HG03558 (cell line): Measurements from ENCODE around the gene DMRTC2.

Experiments used
- ATAC-seq: cut with Tn5 transposase; IDR thresholded peaks from one replicate; pipeline ENCODE4 v1.9.1; 2021; ENCODE audit warnings: moderate number of reproducible peaks; ENCODE audit not compliant: unreplicated experiment; ENCODE audit errors: extremely low read depth

The DMRTC2 gene

GRCh38 chr19:41845001-41845050 is at the start of gene DMRTC2:
Gene DMRTC2 (plus strand): TSS chr19:41845042. CDS start chr19:41847429, 2,387 bp downstream.
- ATAC-seq = no peak

GRCh38 chr19:41796362-41796761 is 48.5 kb upstream of the DMRTC2 start, which contains the start of gene CEACAM3:
Gene CEACAM3 (plus strand): TSS chr19:41796587. CDS start chr19:41796678, 91 bp downstream.
- ATAC-seq = no peak

DNA sequence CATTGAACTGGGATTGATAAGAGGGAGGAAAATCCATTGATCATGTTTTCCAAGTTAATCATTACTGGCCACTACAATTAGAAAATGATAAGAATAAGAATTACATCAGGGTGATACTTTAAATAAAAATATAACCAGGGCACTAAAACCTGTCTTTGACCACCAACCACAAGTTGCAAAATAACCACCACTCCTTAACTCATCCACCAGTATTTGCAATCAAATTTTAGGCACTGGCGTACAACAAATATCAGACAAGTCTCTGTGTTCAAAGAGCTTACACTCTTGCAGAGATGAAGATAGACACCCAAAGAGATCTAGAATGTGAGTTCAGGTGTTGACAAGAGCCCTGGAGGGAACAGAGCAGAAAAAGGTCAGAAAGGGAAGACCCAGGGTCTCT is 47.9 kb upstream of the DMRTC2 start:
- ATAC-seq = no peak

DNA sequence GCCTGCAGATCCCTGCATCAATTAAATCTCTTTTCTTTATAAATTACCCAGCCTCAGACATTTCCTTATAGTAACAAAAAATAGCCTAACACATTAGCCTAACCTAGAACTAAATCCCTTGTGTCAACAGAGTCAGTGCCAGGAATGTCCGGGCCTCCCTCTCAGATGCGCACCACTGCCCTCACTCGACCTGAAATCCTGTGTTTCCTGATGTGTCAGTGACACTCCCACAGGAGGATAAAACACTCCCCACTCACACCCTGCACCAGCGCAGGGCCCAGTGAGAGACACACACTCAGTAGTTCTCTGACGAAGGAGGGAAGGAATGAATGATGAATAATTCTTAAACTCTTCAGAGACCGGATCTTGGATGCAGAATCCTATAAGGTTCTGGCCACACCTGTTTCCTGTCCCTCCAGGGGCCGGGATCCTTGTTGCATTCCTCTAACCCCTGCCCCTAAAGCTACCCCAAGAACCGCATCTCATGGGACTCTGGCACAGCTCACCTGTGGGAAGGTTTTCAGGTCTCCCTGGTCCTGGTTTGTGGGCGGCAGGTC is 45.3 kb upstream of the DMRTC2 start:
- ATAC-seq = no peak

DNA sequence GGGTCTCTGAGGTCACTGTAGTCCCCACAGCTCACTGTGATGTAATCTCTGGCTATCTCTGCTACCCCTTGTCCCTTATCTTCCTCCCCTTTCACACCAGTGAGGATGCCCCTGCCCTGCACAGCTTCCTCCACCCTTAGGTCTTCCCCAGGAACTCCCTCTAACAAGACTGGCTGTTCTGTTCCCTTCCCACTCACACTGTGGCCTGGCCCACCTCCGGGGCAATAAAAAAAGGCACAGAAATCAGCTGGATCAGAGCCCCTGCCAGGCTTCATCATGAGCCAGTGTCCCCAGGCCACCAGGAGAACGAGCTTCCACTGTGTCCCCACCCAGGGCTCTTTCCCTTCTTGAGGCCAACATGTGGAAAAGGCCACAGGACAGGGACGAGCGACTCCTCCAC is 43.8 kb upstream of the DMRTC2 start:
- ATAC-seq = no peak

- no peak for ATAC-seq
Observed at GRCh38 chr19:41801792-41802211, 43.0 kb upstream of the DMRTC2 start.

- ATAC-seq = no peak
Observed at GRCh38 chr19:41802770-41803169, 42.1 kb upstream of the DMRTC2 start.

DNA sequence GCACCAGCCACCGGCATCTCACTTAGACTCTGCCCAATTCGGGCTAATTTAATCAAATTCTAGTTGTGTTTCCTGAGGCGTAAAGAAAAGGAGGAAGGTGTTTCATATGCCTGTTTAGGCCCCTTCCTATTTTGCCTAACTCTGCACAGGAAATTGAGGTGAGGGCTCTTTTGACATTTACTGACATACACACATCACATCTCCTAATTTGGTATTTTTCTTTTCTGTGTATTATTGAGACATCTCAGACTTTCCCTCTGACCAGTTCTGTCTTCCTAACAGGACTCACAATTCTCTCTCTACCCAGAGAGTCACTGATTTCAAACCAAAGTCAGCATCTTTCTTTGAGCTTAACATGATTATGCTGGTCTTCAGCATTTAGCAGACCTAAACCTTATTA is 40.5 kb upstream of the DMRTC2 start:
- no peak for ATAC-seq

GRCh38 chr19:41807176-41807575 is 37.7 kb upstream of the DMRTC2 start:
- no peak for ATAC-seq

DNA sequence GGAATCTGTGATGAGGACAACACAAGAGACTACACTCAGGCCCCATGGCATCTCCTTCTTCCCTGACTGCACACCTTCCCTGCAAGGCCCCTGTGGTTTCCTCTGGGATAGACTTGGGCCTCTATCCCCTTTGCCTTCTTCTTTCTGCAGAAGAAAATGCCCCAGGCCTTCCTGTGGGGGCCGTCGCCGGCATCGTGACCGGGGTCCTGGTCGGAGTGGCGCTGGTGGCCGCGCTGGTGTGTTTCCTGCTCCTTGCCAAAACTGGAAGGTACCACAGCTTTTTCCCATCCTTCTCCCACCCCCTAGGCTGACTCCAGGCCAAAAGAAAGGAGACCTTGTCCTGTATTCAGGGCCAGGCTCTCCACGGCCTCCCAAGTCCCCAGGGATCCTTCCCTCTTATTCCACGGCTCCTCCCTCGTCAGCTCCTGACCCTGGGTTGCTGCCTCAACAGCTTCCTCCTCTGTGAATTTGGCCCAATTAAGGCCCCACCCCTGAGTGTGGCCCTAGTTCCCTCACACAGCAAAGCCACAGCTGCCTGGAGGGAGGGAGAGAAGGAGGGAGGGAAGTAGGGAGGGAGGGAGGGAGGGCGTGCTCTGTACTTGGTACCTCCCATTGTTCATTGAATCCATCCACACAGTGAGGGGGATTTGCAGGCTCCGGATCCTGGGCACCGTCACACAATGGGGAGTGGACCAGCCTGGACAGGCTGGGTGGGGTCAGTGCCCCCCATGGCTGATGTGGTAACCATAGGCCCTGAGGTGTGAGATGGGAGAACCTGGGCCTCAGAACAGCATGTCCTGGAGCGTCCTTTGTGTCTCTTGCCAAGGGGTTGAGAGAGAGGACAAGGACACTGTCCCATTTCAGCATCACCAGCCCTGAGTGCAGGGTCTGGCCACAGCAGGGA is 35.9 kb upstream of the DMRTC2 start:
- ATAC-seq = no peak

- no peak for ATAC-seq
Observed at GRCh38 chr19:41810301-41810700, 34.5 kb upstream of the DMRTC2 start.

GRCh38 chr19:41811036-41811435 is 33.8 kb upstream of the DMRTC2 start:
- no peak for ATAC-seq

DNA sequence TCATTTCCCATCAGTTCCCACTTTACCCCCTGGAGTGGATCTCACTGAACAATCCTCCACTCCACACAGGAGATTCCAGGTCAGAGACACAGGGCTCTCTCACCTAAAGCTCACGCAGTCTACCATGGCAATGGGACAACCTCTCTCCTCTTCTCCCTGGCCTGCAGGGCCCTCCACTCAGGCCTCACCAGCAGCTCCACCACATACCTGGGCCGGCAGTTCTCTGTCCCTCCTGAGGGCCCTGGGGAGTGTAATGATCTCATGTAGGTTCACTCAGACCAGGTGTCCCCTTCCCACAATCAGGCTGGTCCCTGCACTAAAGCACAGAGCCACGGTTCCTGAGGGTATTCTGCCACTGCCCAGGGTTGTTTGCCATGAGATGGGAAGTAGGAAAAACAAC is 32.9 kb upstream of the DMRTC2 start:
- no peak for ATAC-seq

- ATAC-seq = no peak
Observed at GRCh38 chr19:41813911-41814310, 30.9 kb upstream of the DMRTC2 start.

- no peak for ATAC-seq
Observed at GRCh38 chr19:41815301-41815700, 29.5 kb upstream of the DMRTC2 start.

GRCh38 chr19:41816761-41817160 is 28.1 kb upstream of the DMRTC2 start:
- ATAC-seq = no peak

GRCh38 chr19:41821003-41821735 is 23.7 kb upstream of the DMRTC2 start:
- ATAC-seq = no peak

DNA sequence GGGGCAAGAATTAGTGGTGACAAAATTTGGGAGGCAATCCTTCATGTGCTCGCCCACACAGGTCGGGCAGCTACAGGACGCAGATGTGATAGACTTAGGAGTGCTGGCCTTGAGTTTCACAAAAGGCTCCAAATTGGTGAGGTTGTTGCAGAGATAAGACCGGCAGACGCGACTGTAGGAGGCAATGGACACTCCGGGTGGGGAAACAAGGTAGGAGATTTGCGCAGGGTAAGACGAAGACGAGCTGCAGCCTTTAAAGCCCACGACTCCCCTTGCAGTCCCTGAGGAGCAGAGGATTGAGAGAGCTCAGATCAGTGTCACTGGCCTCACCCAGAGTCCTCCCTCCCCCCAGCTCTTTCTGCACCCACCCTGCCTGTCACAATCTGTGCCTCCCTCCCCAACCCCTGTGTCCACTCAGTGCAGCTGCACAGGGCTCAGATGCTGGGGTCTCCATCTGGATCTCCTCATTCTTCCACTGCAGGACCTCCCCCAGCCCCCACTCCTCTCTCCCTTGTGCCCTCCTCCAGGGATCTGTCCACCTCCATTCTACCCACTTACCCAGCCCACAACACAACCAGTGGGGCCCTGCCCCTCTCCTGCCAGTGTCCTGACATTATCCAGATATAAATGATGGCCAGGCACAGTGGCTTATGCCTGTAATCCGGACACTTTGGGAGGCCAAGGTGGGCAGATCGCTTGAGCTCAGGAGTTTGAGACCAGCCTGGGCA is 6.7 kb upstream of the DMRTC2 start:
- no peak for ATAC-seq

DNA sequence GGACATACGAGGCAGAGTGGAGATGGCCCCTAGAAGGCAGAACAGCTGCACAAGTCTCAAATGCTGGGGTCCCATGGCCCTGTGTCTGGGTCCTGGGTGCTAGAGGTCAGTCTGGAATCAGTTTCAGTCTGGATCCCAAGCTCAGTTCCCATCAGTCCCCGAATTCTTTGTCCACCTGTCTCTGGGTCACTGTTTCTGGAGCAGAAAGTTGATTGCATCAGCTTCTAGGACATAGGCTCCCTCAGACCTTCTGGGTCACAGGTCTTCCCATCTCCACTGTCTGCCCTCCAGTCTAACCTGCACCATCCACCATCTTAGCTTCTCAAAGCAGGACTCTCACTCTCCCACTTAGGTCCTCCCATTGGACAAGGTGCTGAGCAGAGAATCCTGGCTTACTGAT is 5.6 kb upstream of the DMRTC2 start:
- ATAC-seq = no peak

GRCh38 chr19:41843371-41843770 is 1.5 kb upstream of the DMRTC2 start:
- ATAC-seq = no peak

DNA sequence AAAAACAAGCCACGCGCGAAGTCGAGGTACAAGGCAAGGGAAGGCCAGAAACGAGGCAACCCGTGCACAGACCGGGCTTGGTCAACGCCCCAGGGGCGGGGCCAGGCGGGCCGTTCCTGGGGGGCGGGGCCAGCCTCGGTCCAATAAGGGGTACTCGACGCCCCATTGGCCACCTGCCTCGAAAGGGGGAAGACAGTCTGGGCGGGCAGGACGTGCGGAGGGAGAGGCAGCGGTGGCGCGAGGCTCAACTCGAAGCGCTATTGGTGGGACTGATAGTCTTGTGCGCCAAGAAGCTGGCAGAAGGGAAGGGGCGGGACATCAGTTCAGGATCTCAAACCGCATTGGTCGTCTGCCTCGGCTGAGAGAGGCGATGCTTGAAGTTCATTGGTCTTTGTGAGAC is 241 bp upstream of the DMRTC2 start, which contains the start of gene LYPD4:
Gene LYPD4 (minus strand): TSS at position 83 of the 400 bp plus-strand sequence. CDS start 5,398 bp downstream, outside the sequence.
- ATAC-seq = no peak
